Fibroblast of the aortic adventitia (primary cell): Measurements from ENCODE around the gene ALPK1. TPM values are rescaled to one million over a fixed set of nuclear protein-coding genes. Genes with fewer than 3 reads are reported as not detected.

Experiments used
- DNase-seq: peaks from one replicate; pipeline ENCODE4 v3.0.0-alpha.2; 2010; ENCODE audit warnings: low read depth
- H3K4me3 ChIP-seq: 2 replicates; pipeline ENCODE4 v1.5.1; 2011; ENCODE audit warnings: low read depth, mild to moderate bottlenecking, control low read depth, low read length, moderate library complexity
- CTCF ChIP-seq: IDR thresholded peaks from 2 replicates; pipeline ENCODE4 v1.5.1; 2011; ENCODE audit warnings: mild to moderate bottlenecking, low read length, control low read depth, inconsistent platforms; ENCODE audit not compliant: insufficient read depth
- total RNA-seq: library from RNA; depleted of rRNA; stranded (reverse); fragments of >200 nt; gene quantifications from 2 replicates; pipeline ENCODE4 v1.2.3, GENCODE V29; 2012; ENCODE audit warnings: low replicate concordance

Gene ALPK1
- total RNA-seq, 1 donor: 34.1 TPM

- TF ChIP-seq CTCF: no peak
- DNase-seq: no peak
- no peak overlapping the region for H3K4me3 ChIP-seq
Measured at GRCh38 chr4:112270051-112270450, 27.1 kb upstream of the ALPK1 start.

GRCh38 chr4:112270640-112271421 lies 26.3 kb upstream of the ALPK1 start:
- no peak overlapping the region for H3K4me3 ChIP-seq
- DNase-seq: peak; percentile 72
- TF ChIP-seq CTCF: no peak

- no peak overlapping the region for H3K4me3 ChIP-seq
- DNase-seq: no peak
- TF ChIP-seq CTCF: no peak
Measured at GRCh38 chr4:112272292-112272691, 24.9 kb upstream of the ALPK1 start.

- DNase-seq: no peak
- no peak overlapping the region for H3K4me3 ChIP-seq
- TF ChIP-seq CTCF: no peak
Measured at GRCh38 chr4:112274959-112275358, 22.2 kb upstream of the ALPK1 start.

GRCh38 chr4:112276113-112276512 lies 21.1 kb upstream of the ALPK1 start:
- no peak for DNase-seq
- TF ChIP-seq CTCF: no peak
- H3K4me3 ChIP-seq: no peak overlapping the region

GRCh38 chr4:112277220-112277619 lies 19.9 kb upstream of the ALPK1 start:
- no peak for DNase-seq
- no peak for TF ChIP-seq CTCF
- no peak overlapping the region for H3K4me3 ChIP-seq
